GM10248 (cell line): ENCODE data around the gene MRPL24.

Experiments used
- CTCF ChIA-PET: fragments of 300-600 bp; sonication (Branson Sonifier 250); formaldehyde crosslinking; extraction: SDS; loops from one replicate; lab custom pipeline; 2021; ENCODE audit warnings: antibody characterized with exemption; lab: Yijun Ruan, JAX
- POLR2A ChIA-PET: fragments of 350-650 bp; sonication (Branson Sonifier 250); formaldehyde crosslinking; extraction: SDS; loops from one replicate; lab custom pipeline; 2020; ENCODE audit warnings: antibody characterized with exemption; lab: Yijun Ruan, JAX
- DNase-seq: peaks from one replicate; pipeline ENCODE4 v3.0.0; 2012; ENCODE audit errors: extremely low spot score
- CTCF ChIP-seq: IDR thresholded peaks from 2 replicates; pipeline ENCODE4 v1.5.1; 2012; ENCODE audit warnings: mild to moderate bottlenecking, low read depth; ENCODE audit errors: extremely low read depth, missing control alignments, control extremely low read depth

Gene MRPL24

GRCh38 chr1:156777573-156777972 is 36.7 kb upstream of the MRPL24 start:
- ChIA-PET CTCF (interaction anchor here (1.3 to 3.5 kb wide), 3 partner anchors 52 to 108 kb away, joined by 3 to 15 read pairs (median 3); no protein-coding TSS in a partner anchor), POLR2A (no interaction called here)
- no peak for TF ChIP-seq CTCF
- no peak for DNase-seq

GRCh38 chr1:156776942-156777341 is 36.1 kb upstream of the MRPL24 start:
- ChIA-PET CTCF (interaction anchor here (1.0 to 3.5 kb wide), 4 partner anchors 51 to 108 kb away, joined by 3 to 15 read pairs (median 4); no protein-coding TSS in a partner anchor), POLR2A (no interaction called here)
- no peak for DNase-seq
- TF ChIP-seq CTCF, result no peak

GRCh38 chr1:156775799-156776198 is 34.9 kb upstream of the MRPL24 start:
- ChIA-PET CTCF (interaction anchor here (3.5 kb wide), 1 partner anchor 50 kb away, joined by 15 read pairs; no protein-coding TSS in a partner anchor), POLR2A (interaction anchor here (0.7 kb wide), 1 partner anchor 10 kb away, joined by 4 read pairs; no protein-coding TSS in a partner anchor)
- DNase-seq, result no peak
- TF ChIP-seq CTCF, result no peak

GRCh38 chr1:156773607-156774006 is 32.7 kb upstream of the MRPL24 start:
- no peak for TF ChIP-seq CTCF
- CTCF ChIA-PET, result interaction anchor here (1.6 to 9.6 kb wide), 4 partner anchors 11 to 117 kb away, joined by 5 to 94 read pairs (median 10); partner anchors contain the start of genes ISG20L2 and METTL25B
- no peak for DNase-seq
- POLR2A ChIA-PET, result no interaction called here

- ChIA-PET POLR2A (no interaction called here), CTCF (interaction anchor here (0.8 to 9.6 kb wide), 12 partner anchors 9 to 181 kb away, joined by 3 to 94 read pairs (median 4); partner anchors contain the start of genes HDGF, ISG20L2, METTL25B and NAXE)
- no peak for TF ChIP-seq CTCF
- DNase-seq, result no peak
These were observed 32.0 kb upstream of the MRPL24 start for GRCh38 chr1:156772728-156773497.

- DNase-seq, result no peak
- TF ChIP-seq CTCF, result no peak
- POLR2A ChIA-PET, result no interaction called here
- CTCF ChIA-PET, result interaction anchor here (0.9 to 9.6 kb wide), 12 partner anchors 9 to 181 kb away, joined by 3 to 94 read pairs (median 4); partner anchors contain the start of genes HDGF, ISG20L2, METTL25B and NAXE
These were observed 31.3 kb upstream of the MRPL24 start for GRCh38 chr1:156772222-156772621.
